Measurements from ENCODE around the gene EIF2S1. TPM values are rescaled to one million over a fixed set of nuclear protein-coding genes. Genes with fewer than 3 reads are reported as not detected.

EIF2S1 gene
- total RNA-seq, 1 donor from 2014 or later: 88.3 TPM

DNA sequence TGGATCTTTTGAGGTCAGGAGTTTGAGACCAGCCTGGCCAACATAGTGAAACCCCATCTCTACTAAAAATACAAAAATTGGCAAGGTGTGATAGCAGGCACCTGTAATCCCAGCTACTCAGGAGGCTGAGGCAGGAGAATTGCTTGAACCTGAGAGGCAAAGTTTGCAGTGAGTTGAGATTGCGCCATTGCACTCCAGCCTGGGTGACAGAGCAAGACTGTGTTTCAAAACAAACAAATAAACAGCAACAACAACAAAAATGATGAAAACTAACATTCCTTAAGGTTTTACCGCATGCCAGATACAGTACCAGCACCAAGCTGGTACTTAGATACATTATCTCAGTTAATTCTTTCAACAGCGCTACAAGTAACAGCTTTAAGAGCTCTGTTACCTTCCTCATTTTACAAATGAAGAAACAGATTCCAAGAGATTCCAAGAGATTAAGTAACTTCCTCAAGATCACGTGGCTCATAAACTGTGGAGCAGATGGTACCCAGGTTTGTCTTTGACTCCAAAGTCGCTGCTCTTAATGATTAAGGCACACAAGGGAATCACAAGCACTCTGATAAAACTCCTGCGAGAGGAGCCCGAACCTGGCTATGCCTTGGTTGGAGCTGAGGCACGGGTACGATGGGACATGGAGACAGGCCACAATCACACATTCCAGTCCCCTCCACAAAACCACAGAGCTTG, 69.5 kb downstream of the EIF2S1 start:
- TF ChIP-seq, protein P1, sequence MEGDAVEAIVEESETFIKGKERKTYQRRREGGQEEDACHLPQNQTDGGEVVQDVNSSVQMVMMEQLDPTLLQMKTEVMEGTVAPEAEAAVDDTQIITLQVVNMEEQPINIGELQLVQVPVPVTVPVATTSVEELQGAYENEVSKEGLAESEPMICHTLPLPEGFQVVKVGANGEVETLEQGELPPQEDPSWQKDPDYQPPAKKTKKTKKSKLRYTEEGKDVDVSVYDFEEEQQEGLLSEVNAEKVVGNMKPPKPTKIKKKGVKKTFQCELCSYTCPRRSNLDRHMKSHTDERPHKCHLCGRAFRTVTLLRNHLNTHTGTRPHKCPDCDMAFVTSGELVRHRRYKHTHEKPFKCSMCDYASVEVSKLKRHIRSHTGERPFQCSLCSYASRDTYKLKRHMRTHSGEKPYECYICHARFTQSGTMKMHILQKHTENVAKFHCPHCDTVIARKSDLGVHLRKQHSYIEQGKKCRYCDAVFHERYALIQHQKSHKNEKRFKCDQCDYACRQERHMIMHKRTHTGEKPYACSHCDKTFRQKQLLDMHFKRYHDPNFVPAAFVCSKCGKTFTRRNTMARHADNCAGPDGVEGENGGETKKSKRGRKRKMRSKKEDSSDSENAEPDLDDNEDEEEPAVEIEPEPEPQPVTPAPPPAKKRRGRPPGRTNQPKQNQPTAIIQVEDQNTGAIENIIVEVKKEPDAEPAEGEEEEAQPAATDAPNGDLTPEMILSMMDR (IDR thresholded peaks at IDR 0.05): no peak
- no peak for DNase-seq (ENCODE audit: low spot score)
- peaks cover 6% of the 10 kb centered on the region for H3K4me1 Mint-ChIP-seq (ENCODE audit: low read depth)
- H3K4me3 Mint-ChIP-seq (ENCODE audit: unreplicated experiment): no peak overlapping the region
- no peaks in the 10 kb centered on the region for H3K36me3 Mint-ChIP-seq (ENCODE audit: low read depth)
- no peak overlapping the region for H3K27ac Mint-ChIP-seq (ENCODE audit: unreplicated experiment)
- H3K9me3 Mint-ChIP-seq (ENCODE audit: low read depth): no peaks in the 10 kb centered on the region
- H3K27me3 Mint-ChIP-seq (ENCODE audit: low read depth): peaks cover 23% of the 10 kb centered on the region

DNA sequence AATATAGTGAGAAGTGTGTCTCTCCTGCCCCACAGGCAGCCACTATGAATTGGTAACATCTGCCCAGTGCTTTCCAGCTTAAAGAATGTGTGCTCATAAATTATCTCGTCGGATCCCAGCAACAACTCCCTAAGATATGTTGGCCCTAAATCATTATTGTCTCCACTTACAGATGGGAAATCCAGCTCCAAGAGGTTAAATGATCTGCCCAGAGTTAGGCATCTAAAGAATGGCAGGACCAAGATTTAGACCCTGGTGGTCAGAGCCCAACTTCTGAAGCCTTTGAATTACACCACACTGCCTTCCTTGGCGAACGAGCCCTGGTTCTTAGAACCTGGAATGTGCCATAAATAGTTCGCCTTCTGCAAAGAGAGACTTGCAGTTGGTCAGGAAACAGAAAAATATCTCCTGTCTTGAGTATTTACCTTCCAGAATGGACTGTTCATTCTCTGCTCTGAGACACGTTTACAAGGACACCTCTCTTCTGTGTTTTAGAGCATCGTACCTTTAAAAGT, 72.0 kb downstream of the EIF2S1 start:
- H3K27me3 Mint-ChIP-seq (ENCODE audit: low read depth): peaks cover 20% of the 10 kb centered on the region
- H3K9me3 Mint-ChIP-seq (ENCODE audit: low read depth): no peaks in the 10 kb centered on the region
- TF ChIP-seq, protein P1 (IDR thresholded peaks at IDR 0.05): no peak
- no peaks in the 10 kb centered on the region for H3K36me3 Mint-ChIP-seq (ENCODE audit: low read depth)
- no peak overlapping the region for H3K4me3 Mint-ChIP-seq (ENCODE audit: unreplicated experiment)
- H3K27ac Mint-ChIP-seq (ENCODE audit: unreplicated experiment): no peak overlapping the region
- peaks cover 3% of the 10 kb centered on the region for H3K4me1 Mint-ChIP-seq (ENCODE audit: low read depth)
- no peak for DNase-seq (ENCODE audit: low spot score)

DNA sequence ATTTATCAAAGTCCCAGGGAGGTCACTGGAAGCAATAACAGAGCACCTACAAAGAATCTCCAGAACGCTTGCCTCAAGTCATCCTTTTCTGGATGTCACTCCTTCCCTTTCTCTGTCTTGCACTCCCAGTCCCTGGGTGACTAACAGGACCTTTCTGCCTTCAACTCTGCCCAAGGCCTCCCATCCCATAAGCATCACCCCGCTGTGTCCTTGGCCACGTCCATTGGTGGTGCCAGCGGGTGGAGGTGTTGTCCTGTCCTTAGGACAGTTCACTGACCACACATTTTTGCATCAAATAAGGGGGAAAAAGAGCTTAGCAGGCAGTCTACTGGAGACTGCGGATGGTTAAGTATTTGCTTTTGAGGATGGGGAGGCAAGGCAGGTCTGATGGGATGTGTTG, 75.5 kb downstream of the EIF2S1 start:
- no peak for DNase-seq (ENCODE audit: low spot score)
- Mint-ChIP-seq H3K4me1 (ENCODE audit: low read depth) (no peaks in the 10 kb centered on the region), H3K4me3 (ENCODE audit: unreplicated experiment) (no peak overlapping the region), H3K27ac (ENCODE audit: unreplicated experiment) (no peak overlapping the region), H3K9me3 (ENCODE audit: low read depth) (no peaks in the 10 kb centered on the region), H3K27me3 (ENCODE audit: low read depth) (peaks cover 25% of the 10 kb centered on the region), H3K36me3 (ENCODE audit: low read depth) (no peaks in the 10 kb centered on the region)
- TF ChIP-seq, protein P1 (IDR thresholded peaks at IDR 0.05): no peak

Other genes starting within 250 kb of the EIF2S1 start
- not detected in 3 replicates for gene GARIN2, start 170.9 kb upstream of the EIF2S1 start, total RNA-seq
- 12.5 to 14.5 TPM (median 14.3 TPM) in 3 replicates for gene PALS1, start 118.9 kb upstream of the EIF2S1 start, total RNA-seq
- gene ATP6V1D, start 524 bp upstream of the EIF2S1 start, total RNA-seq: 72.6 to 77.8 TPM (median 74.9 TPM) in 3 replicates
- not detected in 3 replicates for gene PLEK2, start 51.8 kb downstream of the EIF2S1 start, total RNA-seq
- 1.3 to 2.9 TPM (median 1.7 TPM) in 3 replicates for gene TMEM229B, start 128.4 kb downstream of the EIF2S1 start, total RNA-seq
- 0.65 to 2.8 TPM (median 1.1 TPM) in 3 replicates for gene PLEKHH1, start 173.0 kb downstream of the EIF2S1 start, total RNA-seq
- 16.3 to 19.0 TPM (median 16.9 TPM) in 3 replicates for gene PIGH, start 239.9 kb downstream of the EIF2S1 start, total RNA-seq

All from chondrocyte (in vitro differentiated cells).